Uterus (tissue), 4 donors: ENCODE results near the gene RIMKLA. TPM values are rescaled to one million over a fixed set of nuclear protein-coding genes. Genes with fewer than 3 reads are reported as not detected.

Source experiments
- DNase-seq, 2 donors: peaks; one replicate each; pipeline ENCODE4 v3.0.0-alpha.2; 2019 to 2020
- H3K27ac ChIP-seq, 2 donors: fragments of 200-600 bp; sonication (generic); 1 replicate in 1 of 2; 2 replicates in 1 of 2; pipeline ENCODE4 v1.5.1; 2016 to 2018
- H3K27me3 ChIP-seq, 2 donors: fragments of 200-600 bp; sonication (generic); one replicate each; pipeline ENCODE4 v1.5.1; 2018 to 2019; ENCODE audit warnings: control low read depth in 1 of 2
- H3K36me3 ChIP-seq, 2 donors: fragments of 200-600 bp; sonication (generic); one replicate each; pipeline ENCODE4 v1.5.1; 2019; ENCODE audit warnings: control low read depth in 1 of 2
- H3K4me1 ChIP-seq, 2 donors: fragments of 200-600 bp; sonication (generic); one replicate each; pipeline ENCODE4 v1.5.1; 2018 to 2019; ENCODE audit warnings: control low read depth in 1 of 2
- H3K4me3 ChIP-seq, 2 donors: fragments of 200-600 bp; sonication (generic); 1 replicate in 1 of 2; 2 replicates in 1 of 2; pipeline ENCODE4 v1.5.1; 2018 to 2019; ENCODE audit warnings: mild to moderate bottlenecking in 1 of 2
- H3K9me3 ChIP-seq, 2 donors: fragments of 200-600 bp; sonication (generic); one replicate each; pipeline ENCODE4 v1.5.1; 2019; ENCODE audit warnings: control low read depth in 1 of 2
- CTCF ChIP-seq, 4 experiments: fragments of 200-600 bp in 2 of 4; fragments of 450-650 bp in 2 of 4; sonication (generic) in 2 of 4; IDR thresholded peaks; one replicate each; pipeline ENCODE4 v1.5.1; 2016 to 2019; ENCODE audit warnings: antibody characterized with exemption in 4 of 4, mild to moderate bottlenecking in 2 of 4, moderate library complexity in 1 of 4
- POLR2A ChIP-seq, 2 donors: fragments of 450-650 bp; IDR thresholded peaks; one replicate each; pipeline ENCODE4 v1.6.1; 2016; ENCODE audit warnings: antibody characterized with exemption in 2 of 2, mild to moderate bottlenecking in 1 of 2, moderate library complexity in 1 of 2
- intact Hi-C: fragments of 100-400 bp; cut with DNase I; formaldehyde crosslinking; loops from one replicate; pipeline ENCODE4 v1.15.1; 2023; ENCODE audit warnings: low total_unique reads
- total RNA-seq, 4 donors: library from RNA; depleted of rRNA in 3 of 4; stranded (reverse); fragments of >200 nt in 3 of 4; gene quantifications; one replicate each; pipeline versions ENCODE4 v1.1.0 to v1.2.4, GENCODE V29; 2014 to 2023
- donor health status: DM: yes; HTN: yes; CAD: no.

Gene RIMKLA
- total RNA-seq, 4 donors from 2014 or later: under 0.01 to 1.6 (median 0.62) TPM; not detected in 1

- peak overlapping the region; percentile 84 to 95 for H3K27ac ChIP-seq
- H3K4me1 ChIP-seq: peaks cover 0 to 6% of the 10 kb centered on the region in 2 donors
- H3K9me3 ChIP-seq: no peaks in the 10 kb centered on the region
- H3K4me3 ChIP-seq: peak overlapping the region; percentile 68 to 92
- intact Hi-C loops: no loop called here
- H3K27me3 ChIP-seq: no peaks in the 10 kb centered on the region
- no peak for TF ChIP-seq POLR2A (IDR thresholded peaks at IDR 0.05)
- TF ChIP-seq CTCF (IDR thresholded peaks at IDR 0.05): no peak
- peak in 1 of 2 donors; percentile 37 for DNase-seq
- H3K36me3 ChIP-seq: no peaks in the 10 kb centered on the region
Measured at GRCh38 chr1:42456754-42457089, 76.1 kb downstream of the RIMKLA start.

GRCh38 chr1:42461196-42461595 is 80.6 kb downstream of the RIMKLA start:
- intact Hi-C loops: no loop called here
- DNase-seq: no peak
- Histone ChIP-seq H3K4me1 (peaks cover 0 to 6% of the 10 kb centered on the region in 2 donors), H3K4me3 (no peak overlapping the region), H3K27ac (no peak overlapping the region), H3K36me3 (no peaks in the 10 kb centered on the region), H3K9me3 (no peaks in the 10 kb centered on the region), H3K27me3 (no peaks in the 10 kb centered on the region)
- TF ChIP-seq POLR2A (IDR thresholded peaks at IDR 0.05): no peak
- TF ChIP-seq CTCF (IDR thresholded peaks at IDR 0.05): no peak

- H3K4me3 ChIP-seq: peak within 1 kb of the TSS; percentile 61 to 72
- intact Hi-C loops: no loop called here
- no peaks in the 10 kb centered on the region for H3K36me3 ChIP-seq
- H3K4me1 ChIP-seq: no peaks in the 10 kb centered on the region
- H3K9me3 ChIP-seq: no peaks in the 10 kb centered on the region
- TF ChIP-seq POLR2A (IDR thresholded peaks at IDR 0.05) (no peak), CTCF (IDR thresholded peaks at IDR 0.05) (no peak)
- H3K27ac ChIP-seq: peak within 1 kb of the TSS in 1 of 2 donors; percentile 52
- DNase-seq: peak; percentile 94 to 97
- H3K27me3 ChIP-seq: no peaks in the 10 kb centered on the region
Measured at GRCh38 chr1:42462828-42463763, 82.5 kb downstream of the RIMKLA start, which contains the start of gene CCDC30. Gene CCDC30, plus strand, starts transcription at chr1:42463286. Its CDS starts 17,266 bp downstream, at chr1:42480552.

GRCh38 chr1:42463921-42464320 is 83.3 kb downstream of the RIMKLA start:
- no peaks in the 10 kb centered on the region for H3K9me3 ChIP-seq
- intact Hi-C loops: no loop called here
- no peak overlapping the region for H3K27ac ChIP-seq
- no peak for TF ChIP-seq CTCF (IDR thresholded peaks at IDR 0.05)
- no peak for TF ChIP-seq POLR2A (IDR thresholded peaks at IDR 0.05)
- no peaks in the 10 kb centered on the region for H3K4me1 ChIP-seq
- H3K27me3 ChIP-seq: no peaks in the 10 kb centered on the region
- no peak for DNase-seq
- no peaks in the 10 kb centered on the region for H3K36me3 ChIP-seq
- H3K4me3 ChIP-seq: peak overlapping the region in 1 of 2 donors; percentile 72

- Histone ChIP-seq H3K9me3 (no peaks in the 10 kb centered on the region), H3K27ac (no peak overlapping the region), H3K4me1 (no peaks in the 10 kb centered on the region), H3K27me3 (no peaks in the 10 kb centered on the region), H3K4me3 (no peak overlapping the region), H3K36me3 (no peaks in the 10 kb centered on the region)
- intact Hi-C loops: no loop called here
- DNase-seq: no peak
- TF ChIP-seq CTCF (IDR thresholded peaks at IDR 0.05) (no peak), POLR2A (IDR thresholded peaks at IDR 0.05) (no peak)
Measured at GRCh38 chr1:42466030-42466429, 85.4 kb downstream of the RIMKLA start.
